GM12878 (cell line): ENCODE measurements around the gene LANCL3. TPM values are rescaled to one million over a fixed set of nuclear protein-coding genes. Genes with fewer than 3 reads are reported as not detected.

Source experiments
- ATAC-seq: fragments of 200-7000 bp; cut with Tn5 transposase; 3 replicates; pipeline ENCODE4 v1.9.1; 2020; ENCODE audit warnings: mild to moderate bottlenecking, moderate library complexity
- BruUV-seq: library from RNA; stranded (reverse); fragments of 400-500 nt; replicated peaks from 2 replicates; lab custom pipeline; 2021; lab: Mats Ljungman, UMichigan
- CTCF ChIA-PET: fragments of 300-600 bp; sonication (Branson Sonifier 250); formaldehyde crosslinking; extraction: SDS; loops from one replicate; lab custom pipeline; 2021; ENCODE audit warnings: inconsistent platforms; lab: Yijun Ruan, JAX
- POLR2A ChIA-PET: fragments of 350-600 bp; formaldehyde crosslinking; extraction: SDS; loops from one replicate; lab custom pipeline; 2021; ENCODE audit warnings: inconsistent platforms; lab: Charles Lee
- RAD21 ChIA-PET: fragments of 300-600 bp; sonication (Branson Sonifier 250); formaldehyde crosslinking; loops from one replicate; lab custom pipeline; 2023; ENCODE audit warnings: antibody characterized with exemption; ENCODE audit not compliant: unreplicated experiment; lab: Charles Lee
- SMC1A ChIA-PET: fragments of 300-600 bp; sonication (Branson Sonifier 250); formaldehyde crosslinking; loops from one replicate; lab custom pipeline; 2023; ENCODE audit not compliant: unreplicated experiment, uncharacterized antibody; lab: Charles Lee
- DNase-seq: peaks from one replicate; pipeline ENCODE4 v3.0.0-alpha.2; 2011; ENCODE audit warnings: low read depth, low spot score
- FAIRE-seq: peaks from 3 replicates; lab custom pipeline; 2011; peaks lifted over from hg19 to GRCh38; lab: Jason Lieb, UNC
- H2AFZ ChIP-seq: 2 replicates; pipeline ENCODE4 v1.6.0; 2011; ENCODE audit warnings: low read depth, low read length, control low read depth; ENCODE audit not compliant: control insufficient read depth
- H3K27ac ChIP-seq: 2 replicates; pipeline ENCODE4 v1.5.1; 2011; ENCODE audit warnings: control low read depth; ENCODE audit not compliant: control insufficient read depth, insufficient read depth
- H3K27me3 ChIP-seq, 2 experiments: replicated peaks in 1 of 2; 2 replicates each; pipeline versions ENCODE4 v1.6.0 to v1.6.1; 2011; ENCODE audit warnings: low read length in 1 of 2; ENCODE audit not compliant: control insufficient read depth in 2 of 2, insufficient read depth in 2 of 2
- H3K36me3 ChIP-seq, 2 experiments: 2 replicates each; pipeline ENCODE4 v1.5.1; 2011; ENCODE audit warnings: low read length in 1 of 2; ENCODE audit not compliant: control insufficient read depth in 2 of 2, insufficient read depth in 2 of 2
- H3K4me1 ChIP-seq: 2 replicates; pipeline ENCODE4 v1.6.1; 2011; ENCODE audit warnings: mild to moderate bottlenecking, low read length, moderate library complexity, mixed read lengths; ENCODE audit not compliant: control insufficient read depth, insufficient read depth
- H3K4me2 ChIP-seq: 2 replicates; pipeline ENCODE4 v1.6.0; 2011; ENCODE audit warnings: control low read depth; ENCODE audit not compliant: control insufficient read depth, insufficient read depth
- H3K4me3 ChIP-seq: fragments of 200-600 bp; sonication (generic); 2 replicates; pipeline ENCODE4 v1.5.1; 2016
- H3K79me2 ChIP-seq: 2 replicates; pipeline ENCODE4 v1.6.0; 2011; ENCODE audit warnings: low read length; ENCODE audit not compliant: control insufficient read depth, insufficient read depth
- H3K9ac ChIP-seq: 2 replicates; pipeline ENCODE4 v1.8.0; 2011; ENCODE audit warnings: low read length, control low read depth, mixed read lengths; ENCODE audit not compliant: control insufficient read depth, insufficient read depth
- H3K9me3 ChIP-seq: replicated peaks from 3 replicates; pipeline ENCODE4 v1.5.1; 2011; ENCODE audit warnings: mild to moderate bottlenecking, low read length; ENCODE audit not compliant: control insufficient read depth, insufficient read depth
- H4K20me1 ChIP-seq: 2 replicates; pipeline ENCODE4 v1.6.0; 2011; ENCODE audit not compliant: control insufficient read depth, insufficient read depth
- CBFB ChIP-seq: IDR thresholded peaks from 2 replicates; pipeline ENCODE4 v1.6.1; 2016; ENCODE audit warnings: antibody characterized with exemption, low read depth
- CEBPB ChIP-seq, 2 experiments: fragments of 150-350 bp in 1 of 2; IDR thresholded peaks; 2 replicates each; pipeline ENCODE4 v1.6.1; 2012 to 2014; ENCODE audit warnings: low read depth in 2 of 2, low read length in 2 of 2, borderline replicate concordance in 1 of 2, inconsistent platforms in 1 of 2
- CHD2 ChIP-seq: IDR thresholded peaks from 2 replicates; pipeline ENCODE4 v1.6.1; 2011; ENCODE audit warnings: low read depth, low read length, improper control_type of control experiment, borderline replicate concordance
- CREB1 ChIP-seq: IDR thresholded peaks from 2 replicates; pipeline ENCODE4 v1.6.1; 2012; ENCODE audit warnings: low read depth, mild to moderate bottlenecking, inconsistent platforms
- EZH2 ChIP-seq: IDR thresholded peaks from 2 replicates; pipeline ENCODE4 v1.6.1; 2012; ENCODE audit warnings: low read depth, mild to moderate bottlenecking, control low read depth, inconsistent platforms, low read length, borderline replicate concordance; ENCODE audit not compliant: control insufficient read depth
- IKZF2 ChIP-seq, 2 experiments: fragments of 450-650 bp; IDR thresholded peaks; 2 replicates each; pipeline ENCODE4 v1.6.1; 2017; ENCODE audit warnings: mild to moderate bottlenecking in 2 of 2, moderate library complexity in 2 of 2
- KDM1A ChIP-seq: fragments of 200-600 bp; sonication (generic); IDR thresholded peaks from 2 replicates; pipeline ENCODE4 v1.6.1; 2016; ENCODE audit warnings: borderline replicate concordance
- MYB ChIP-seq: fragments of 150-350 bp; IDR thresholded peaks from 2 replicates; pipeline ENCODE4 v1.6.1; 2014; ENCODE audit warnings: mild to moderate bottlenecking, low read depth, low read length, borderline replicate concordance
- MYC ChIP-seq: IDR thresholded peaks from 2 replicates; pipeline ENCODE4 v1.6.1; 2011; ENCODE audit warnings: mild to moderate bottlenecking, low read length, moderate library complexity, inconsistent platforms; ENCODE audit not compliant: insufficient read depth, insufficient replicate concordance, insufficient read length, severe bottlenecking
- NBN ChIP-seq: fragments of 450-650 bp; IDR thresholded peaks from 2 replicates; pipeline ENCODE4 v1.6.1; 2016
- STAT3 ChIP-seq: IDR thresholded peaks from 2 replicates; pipeline ENCODE4 v1.6.1; 2011; ENCODE audit warnings: low read depth, low read length, improper control_type of control experiment
- TARDBP ChIP-seq: IDR thresholded peaks from 2 replicates; pipeline ENCODE4 v1.6.1; 2016; ENCODE audit warnings: borderline replicate concordance
- ZNF207 ChIP-seq: fragments of 450-650 bp; IDR thresholded peaks from 2 replicates; pipeline ENCODE4 v1.6.1; 2014; ENCODE audit warnings: antibody characterized with exemption, mild to moderate bottlenecking, borderline replicate concordance
- ZNF622 ChIP-seq: fragments of 450-650 bp; IDR thresholded peaks from 2 replicates; pipeline ENCODE4 v1.6.1; 2017; ENCODE audit warnings: mild to moderate bottlenecking, inconsistent platforms
- WGBS: methylation state at CpG from one replicate; pipeline ENCODE4 v1.1.6; 2016; ENCODE audit warnings: low lambda C conversion rate; ENCODE audit not compliant: insufficient replicate concordance, insufficient coverage; ENCODE audit errors: missing lambda C conversion rate; 5-methylcytosine and 5-hydroxymethylcytosine counted together
- in situ Hi-C: fragments of 300-500 bp; cut with MboI; formaldehyde crosslinking; loops from 9 replicates; pipeline ENCODE4 v1.14.3; 2018; ENCODE audit warnings: mixed read lengths
- intact Hi-C: fragments of 100-400 bp; cut with micrococcal nuclease; formaldehyde crosslinking; loops from one replicate; pipeline ENCODE4 v1.14.2; 2022; ENCODE audit not compliant: unreplicated experiment
- polyA plus RNA-seq, 11 experiments: library from polyadenylated mRNA; depleted of rRNA in 4 of 11; unstranded in 6 of 11; stranded (reverse) in 5 of 11; fragments of >200 nt; fragmentation: Nextera tagmentation in 4 of 11; fragmentation: Illumina TruSeq in 1 of 11; extraction: Ambion mirVana in 4 of 11; extraction: Trizol in 1 of 11; gene quantifications; 1 replicate in 1 of 11; 2 replicates in 10 of 11; pipeline versions ENCODE4 v1.2.1 to v1.2.3, GENCODE V29; 2011 to 2016; ENCODE audit warnings: inconsistent platforms in 2 of 11, missing spikeins in 2 of 11, low read depth in 1 of 11
- total RNA-seq, 4 experiments: library from RNA; depleted of rRNA in 3 of 4; stranded (reverse); fragments of >200 nt in 3 of 4; fragmentation: Illumina TruSeq in 1 of 4; extraction: Trizol in 1 of 4; gene quantifications; 2 replicates each; pipeline versions ENCODE4 v1.2.1 to v1.2.3, GENCODE V29; 2013 to 2021

LANCL3 gene
- total and polyA plus RNA-seq, 10 of the 15 experiments (the other 5 are each of a cell fraction or from before 2014, with no cell fraction given): not detected

DNA sequence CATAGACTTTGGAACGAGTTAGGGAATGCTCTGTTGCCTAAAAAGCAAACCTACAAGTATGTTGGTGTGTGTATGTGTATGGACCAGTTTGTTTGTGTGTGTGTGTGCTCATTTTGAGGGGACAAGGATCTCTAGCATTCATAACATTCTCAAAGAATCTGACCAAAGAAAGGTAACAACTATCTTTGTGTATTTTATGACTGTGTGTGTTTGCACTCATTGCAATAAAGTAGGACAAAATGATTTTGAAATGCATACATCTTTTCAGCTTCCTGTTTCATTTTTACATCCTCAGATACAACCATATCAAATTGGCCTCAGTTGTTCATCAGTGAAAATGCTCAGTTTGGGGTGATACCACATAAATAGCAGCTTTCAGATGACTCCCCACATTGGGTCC is 105.8 kb downstream of the LANCL3 start:
- ATAC-seq (no peak), FAIRE-seq (no peak), DNase-seq (no peak)
- RAD21 ChIA-PET: no interaction called here
- 0% methylated on average over 1 of the region's 1 CpG for WGBS
- Histone ChIP-seq H3K27ac (no peak overlapping the region), H3K9me3 (no peaks in the 10 kb centered on the region), H3K79me2 (no peaks in the 10 kb centered on the region), H3K36me3 (no peaks in the 10 kb centered on the region), H2AFZ (no peak overlapping the region), H3K4me1 (0 out of 2 replicates have a peak, but pooled peaks cover 2% of the 10 kb centered on the region), H4K20me1 (no peaks in the 10 kb centered on the region), H3K4me3 (no peak overlapping the region), H3K9ac (no peak overlapping the region), H3K27me3 (no peaks in the 10 kb centered on the region; a peak in 1 of 4 replicates), H3K4me2 (no peak overlapping the region)
- SMC1A ChIA-PET: no interaction called here
- no peak for TF ChIP-seq ZNF622
- no peak for TF ChIP-seq EZH2
- no peak for TF ChIP-seq CBFB
- no peak for TF ChIP-seq TARDBP
- TF ChIP-seq KDM1A: no peak
- no peak for TF ChIP-seq IKZF2 (IDR thresholded peaks at IDR 0.05)
- TF ChIP-seq MYC: no peak
- no peak for TF ChIP-seq CREB1
- TF ChIP-seq STAT3: no peak
- TF ChIP-seq CHD2: no peak
- TF ChIP-seq MYB: no peak
- TF ChIP-seq NBN: no peak
- TF ChIP-seq ZNF207: no peak
- no peak for TF ChIP-seq CEBPB (IDR thresholded peaks at IDR 0.05; ENCODE audit: borderline replicate concordance in 1 of 2, low read depth in 2 of 2, low read length in 2 of 2)
- CTCF ChIA-PET: no interaction called here
- no TSS peak for BruUV-seq
- POLR2A ChIA-PET: no interaction called here
- in situ Hi-C loops (no loop called here), intact Hi-C loops (no loop called here)
